ENCODE data around the gene TARS3.
A peak's percentile ranks its signal among the peaks of the same experiment; 100 is the strongest.

Gene TARS3

GRCh38 chr15:101654171-101654570 is 70.1 kb downstream of the TARS3 start:
- TF ChIP-seq GATA1 (IDR thresholded peaks at IDR 0.05; ENCODE audit: low read depth, low read length) (no peak), POLR2A (IDR thresholded peaks at IDR 0.05; ENCODE audit: low read length) (no peak)
- no peak for DNase-seq

- no peak for DNase-seq
- no peak for TF ChIP-seq POLR2A (IDR thresholded peaks at IDR 0.05; ENCODE audit: low read length)
- no peak for TF ChIP-seq GATA1 (IDR thresholded peaks at IDR 0.05; ENCODE audit: low read depth, low read length)
These were observed 71.4 kb downstream of the TARS3 start for GRCh38 chr15:101652786-101653430.

DNA sequence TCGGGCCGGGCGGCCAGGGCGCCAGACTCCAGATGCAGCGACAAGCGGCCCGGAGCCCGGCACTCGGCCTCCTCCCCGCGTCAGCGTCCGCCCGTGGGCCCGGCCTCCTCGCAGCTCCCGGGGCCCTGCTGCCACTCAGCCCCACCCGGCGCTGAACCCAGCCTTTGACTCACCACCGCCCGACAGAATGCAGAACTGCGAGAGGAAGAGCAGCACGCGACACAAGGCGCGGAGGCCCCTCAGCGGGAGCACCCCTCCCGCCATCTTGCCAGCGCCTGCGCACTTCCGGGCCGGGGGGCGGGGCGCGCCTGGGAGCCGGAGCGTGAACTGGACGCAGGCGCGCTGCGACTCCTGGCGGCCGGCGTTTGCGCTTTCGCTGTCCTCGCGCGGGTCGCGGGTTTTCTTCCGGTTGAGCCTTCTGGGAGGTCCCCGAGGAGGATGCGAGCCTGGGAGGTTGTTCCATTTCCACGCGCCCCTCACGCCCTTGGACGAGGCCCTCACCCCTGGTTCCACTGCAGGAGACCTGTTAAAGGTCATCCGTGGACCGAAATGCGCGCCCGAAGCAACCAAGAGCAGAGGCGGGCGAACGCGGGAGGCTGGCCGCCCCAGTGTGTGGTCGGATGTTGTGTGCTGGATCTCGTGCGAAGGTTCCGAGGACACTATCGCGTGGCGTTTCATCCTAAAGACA is 72.0 kb downstream of the TARS3 start, which contains the start of gene TM2D3:
TM2D3 (minus strand) TSS at position 284 of the 688 bp plus-strand sequence; CDS start at position 264, 20 bp downstream.
- peak; percentile 96 to 99 for DNase-seq
- TF ChIP-seq POLR2A (IDR thresholded peaks at IDR 0.05; ENCODE audit: low read length) (peak; percentile 92), GATA1 (IDR thresholded peaks at IDR 0.05; ENCODE audit: low read depth, low read length) (no peak)

GRCh38 chr15:101651554-101652097 is 72.6 kb downstream of the TARS3 start:
- TF ChIP-seq GATA1 (IDR thresholded peaks at IDR 0.05; ENCODE audit: low read depth, low read length), result no peak
- no peak for TF ChIP-seq POLR2A (IDR thresholded peaks at IDR 0.05; ENCODE audit: low read length)
- no peak for DNase-seq

- no peak for DNase-seq
- no peak for TF ChIP-seq POLR2A (IDR thresholded peaks at IDR 0.05; ENCODE audit: low read length)
- TF ChIP-seq GATA1 (IDR thresholded peaks at IDR 0.05; ENCODE audit: low read depth, low read length), result no peak
These were observed 74.1 kb downstream of the TARS3 start for GRCh38 chr15:101650145-101650544.

DNA sequence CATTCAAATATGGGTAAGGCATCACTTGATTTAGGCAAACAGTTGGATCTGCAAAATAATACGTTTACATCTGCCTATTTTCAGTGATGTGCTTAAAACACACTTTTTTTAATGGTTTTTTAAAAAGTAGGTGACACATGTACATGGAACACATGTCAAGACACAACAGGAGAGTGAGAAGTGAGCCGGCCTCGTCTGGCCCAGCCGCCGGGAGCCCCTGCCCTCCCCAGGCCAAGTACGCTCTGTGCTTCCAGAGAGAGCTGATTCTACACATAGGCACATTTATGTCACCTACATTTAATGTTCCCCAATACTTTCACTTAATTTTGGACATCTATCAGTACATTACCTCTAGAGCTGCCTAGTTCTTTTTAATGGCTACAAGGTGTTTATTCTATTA is 75.9 kb downstream of the TARS3 start:
- DNase-seq, result no peak
- no peak for TF ChIP-seq GATA1 (IDR thresholded peaks at IDR 0.05; ENCODE audit: low read depth, low read length)
- no peak for TF ChIP-seq POLR2A (IDR thresholded peaks at IDR 0.05; ENCODE audit: low read length)

GRCh38 chr15:101647251-101647650 is 77.0 kb downstream of the TARS3 start:
- DNase-seq, result no peak
- TF ChIP-seq POLR2A (IDR thresholded peaks at IDR 0.05; ENCODE audit: low read length) (no peak), GATA1 (IDR thresholded peaks at IDR 0.05; ENCODE audit: low read depth, low read length) (no peak)

DNA sequence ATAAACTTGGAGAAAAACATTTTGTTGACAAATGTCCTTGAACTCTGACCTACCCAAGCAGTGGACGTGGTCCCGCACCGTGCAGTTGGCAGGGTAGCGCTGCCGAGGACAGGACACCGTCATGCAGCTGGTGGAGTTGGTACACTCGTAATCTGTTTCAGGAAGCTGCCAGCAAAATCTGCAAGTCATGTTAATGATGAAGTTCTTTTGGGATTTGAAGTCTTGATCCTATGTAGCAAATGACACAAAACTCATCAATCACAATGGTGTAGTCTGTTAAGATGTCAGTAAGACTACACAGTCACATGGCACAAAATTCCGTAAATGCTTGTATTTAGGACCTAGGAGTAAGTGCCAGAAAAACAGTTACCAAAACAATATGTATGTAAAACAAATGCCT is 77.6 kb downstream of the TARS3 start:
- peak; percentile 20 to 45 for DNase-seq
- no peak for TF ChIP-seq POLR2A (IDR thresholded peaks at IDR 0.05; ENCODE audit: low read length)
- no peak for TF ChIP-seq GATA1 (IDR thresholded peaks at IDR 0.05; ENCODE audit: low read depth, low read length)

- no peak for DNase-seq
- TF ChIP-seq GATA1 (IDR thresholded peaks at IDR 0.05; ENCODE audit: low read depth, low read length), result no peak
- TF ChIP-seq POLR2A (IDR thresholded peaks at IDR 0.05; ENCODE audit: low read length), result no peak
These were observed 81.9 kb downstream of the TARS3 start for GRCh38 chr15:101642361-101642760.

- no peak for DNase-seq
- no peak for TF ChIP-seq GATA1 (IDR thresholded peaks at IDR 0.05; ENCODE audit: low read depth, low read length)
- TF ChIP-seq POLR2A (IDR thresholded peaks at IDR 0.05; ENCODE audit: low read length), result no peak
These were observed 82.4 kb downstream of the TARS3 start for GRCh38 chr15:101641894-101642293.

DNA sequence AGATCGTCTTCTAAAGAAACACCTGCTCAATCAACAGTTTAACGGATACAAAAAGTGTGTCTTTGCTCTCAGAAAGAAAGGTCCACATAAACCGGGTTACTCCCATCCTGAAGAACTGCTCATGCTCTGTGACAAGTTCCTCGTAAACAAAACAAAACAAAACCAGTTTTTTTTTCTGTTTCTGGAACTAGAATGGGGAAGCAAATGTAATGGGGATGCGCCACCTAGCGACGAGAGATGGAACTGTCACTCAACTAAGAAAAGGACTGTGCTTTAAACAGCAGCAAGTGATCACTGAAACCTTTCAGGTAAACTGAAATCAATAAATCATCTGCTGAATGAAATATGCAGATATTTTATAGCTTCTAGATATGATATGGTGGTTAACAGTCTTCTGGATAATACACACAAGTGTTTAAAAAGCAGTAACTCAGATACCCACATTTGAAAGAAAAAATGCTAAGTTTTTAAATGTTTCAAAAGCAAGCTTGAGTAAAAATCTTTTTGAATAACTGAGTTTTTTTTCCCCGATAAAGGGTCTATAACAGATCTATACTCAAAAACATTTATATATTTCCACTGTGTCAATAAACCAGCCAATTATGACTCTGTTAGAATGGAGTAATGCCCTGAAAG is 83.0 kb downstream of the TARS3 start:
- TF ChIP-seq GATA1 (IDR thresholded peaks at IDR 0.05; ENCODE audit: low read depth, low read length), result no peak
- no peak for TF ChIP-seq POLR2A (IDR thresholded peaks at IDR 0.05; ENCODE audit: low read length)
- DNase-seq, result peak; percentile 72 to 87

DNA sequence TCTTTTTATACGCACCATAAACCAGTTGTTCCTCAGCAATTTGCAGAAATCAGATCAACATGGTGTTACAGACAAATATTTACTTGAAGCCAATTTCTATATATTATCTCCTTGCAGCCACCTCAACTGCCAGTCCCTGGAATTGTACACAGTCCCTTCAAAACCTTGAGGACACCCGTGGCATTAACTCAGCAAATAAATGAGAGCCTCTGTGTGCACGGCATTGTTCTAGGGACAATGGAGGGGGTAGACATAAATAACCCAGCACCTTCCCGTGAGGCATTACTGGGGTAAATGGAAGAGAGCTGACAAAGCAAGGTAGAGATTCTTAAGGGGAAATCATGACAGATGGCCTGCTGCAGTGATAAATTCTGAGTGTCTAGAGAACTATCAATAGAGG is 84.6 kb downstream of the TARS3 start:
- TF ChIP-seq GATA1 (IDR thresholded peaks at IDR 0.05; ENCODE audit: low read depth, low read length) (no peak), POLR2A (IDR thresholded peaks at IDR 0.05; ENCODE audit: low read length) (no peak)
- no peak for DNase-seq

DNA sequence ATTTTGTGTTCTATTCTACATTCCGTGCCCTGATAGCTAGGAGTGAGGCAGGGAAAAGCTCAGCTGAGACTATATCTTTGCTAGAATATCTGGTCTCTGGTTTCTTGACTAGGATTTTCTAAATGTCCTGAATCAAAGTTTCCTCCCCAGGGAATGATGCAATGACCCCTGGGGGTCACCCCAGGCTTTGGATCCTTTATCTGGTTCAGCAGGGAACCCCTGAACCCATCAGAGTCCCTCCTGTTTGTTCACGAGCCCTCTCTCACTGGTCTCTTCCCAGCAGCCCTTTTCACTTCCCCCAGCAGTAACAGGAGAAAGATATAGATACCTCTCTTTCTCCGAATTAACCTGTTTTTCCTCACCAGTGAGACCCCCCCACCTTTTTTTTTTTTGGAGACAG is 86.4 kb downstream of the TARS3 start:
- TF ChIP-seq GATA1 (IDR thresholded peaks at IDR 0.05; ENCODE audit: low read depth, low read length) (no peak), POLR2A (IDR thresholded peaks at IDR 0.05; ENCODE audit: low read length) (no peak)
- no peak for DNase-seq

DNA sequence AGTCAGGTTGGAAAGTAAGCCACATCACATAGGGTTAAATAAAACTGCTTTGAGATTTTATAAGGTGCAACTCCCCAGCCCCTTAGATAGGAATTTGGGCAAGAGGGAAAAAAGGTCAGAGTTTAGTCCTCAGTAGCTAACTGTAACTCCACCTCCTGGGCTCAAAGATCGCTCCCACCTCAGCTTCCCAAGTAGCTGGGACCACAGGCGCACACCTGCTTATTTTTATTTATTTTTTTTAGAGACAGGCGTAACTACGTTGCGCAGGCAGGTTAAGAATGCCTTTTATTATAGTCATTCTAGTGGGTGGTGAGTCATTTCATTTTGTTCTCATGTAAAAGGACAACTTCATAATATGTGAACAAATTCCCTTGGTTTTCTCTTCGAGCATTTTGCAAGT is 86.8 kb downstream of the TARS3 start:
- no peak for TF ChIP-seq POLR2A (IDR thresholded peaks at IDR 0.05; ENCODE audit: low read length)
- TF ChIP-seq GATA1 (IDR thresholded peaks at IDR 0.05; ENCODE audit: low read depth, low read length), result no peak
- no peak for DNase-seq
